Small intestine (tissue), 7 donors: ENCODE measurements around the gene ZDHHC7. TPM values are rescaled to one million over a fixed set of nuclear protein-coding genes. Genes with fewer than 3 reads are reported as not detected.

Source experiments
- DNase-seq, 2 donors: peaks; one replicate each; pipeline versions ENCODE4 v3.0.0 to v3.0.0-alpha.2; 2013
- FAIRE-seq: peaks from 2 replicates; lab custom pipeline; 2012; peaks lifted over from hg19 to GRCh38; lab: Jason Lieb, UNC
- H3K27ac ChIP-seq, 3 donors: one replicate each; pipeline ENCODE4 v1.5.1; 2013; ENCODE audit warnings: low read length in 2 of 3, mild to moderate bottlenecking in 2 of 3, control low read depth in 1 of 3, inconsistent platforms in 1 of 3, low read depth in 1 of 3, moderate library complexity in 1 of 3
- H3K27me3 ChIP-seq, 3 donors: one replicate each; pipeline ENCODE4 v1.6.1; 2013; ENCODE audit warnings: low read length in 3 of 3, inconsistent platforms in 1 of 3; ENCODE audit not compliant: control insufficient read depth in 3 of 3, insufficient read depth in 3 of 3
- H3K36me3 ChIP-seq, 3 donors: one replicate each; pipeline ENCODE4 v1.6.1; 2013; ENCODE audit warnings: low read length in 3 of 3, inconsistent platforms in 1 of 3, low read depth in 1 of 3, mild to moderate bottlenecking in 1 of 3, moderate library complexity in 1 of 3; ENCODE audit not compliant: control insufficient read depth in 3 of 3, insufficient read depth in 2 of 3
- H3K4me1 ChIP-seq, 3 donors: one replicate each; pipeline ENCODE4 v1.6.1; 2013; ENCODE audit warnings: low read length in 2 of 3, inconsistent platforms in 1 of 3, low read depth in 1 of 3, mild to moderate bottlenecking in 1 of 3, moderate library complexity in 1 of 3; ENCODE audit not compliant: control insufficient read depth in 3 of 3, insufficient read depth in 2 of 3
- H3K4me3 ChIP-seq, 3 donors: one replicate each; pipeline ENCODE4 v1.5.1; 2013; ENCODE audit warnings: low read length in 3 of 3, control low read depth in 1 of 3, inconsistent platforms in 1 of 3, low read depth in 1 of 3, mild to moderate bottlenecking in 1 of 3, moderate library complexity in 1 of 3
- H3K9me3 ChIP-seq, 2 donors: one replicate each; pipeline ENCODE4 v1.6.1; 2013; ENCODE audit warnings: low read depth in 1 of 2, low read length in 1 of 2; ENCODE audit not compliant: control insufficient read depth in 2 of 2, insufficient read depth in 1 of 2
- WGBS, 3 donors: extraction: QIAGEN DNeasy Blood & Tissue Kit; methylation state at CpG; one replicate each; pipeline ENCODE4 v1.1.7; 2013; 5-methylcytosine and 5-hydroxymethylcytosine counted together
- polyA plus RNA-seq, 4 donors: library from polyadenylated mRNA; stranded (reverse) in 3 of 4; unstranded in 1 of 4; fragments of 200-250 nt in 3 of 4; fragments of 120-200 nt in 1 of 4; gene quantifications; one replicate each; pipeline versions ENCODE4 v1.2.1 to v1.2.3, GENCODE V29; 2013
- donor health status: healthy with polysubstance abuse.
- donor health status: control.
- donor health status: control.
- donor health status: Bipolar disorder and iron deficiency.
- donor health status: healthy.

Gene ZDHHC7
- polyA plus RNA-seq, 4 donors, result 16.5 to 57.5 (median 27.2) TPM

DNA sequence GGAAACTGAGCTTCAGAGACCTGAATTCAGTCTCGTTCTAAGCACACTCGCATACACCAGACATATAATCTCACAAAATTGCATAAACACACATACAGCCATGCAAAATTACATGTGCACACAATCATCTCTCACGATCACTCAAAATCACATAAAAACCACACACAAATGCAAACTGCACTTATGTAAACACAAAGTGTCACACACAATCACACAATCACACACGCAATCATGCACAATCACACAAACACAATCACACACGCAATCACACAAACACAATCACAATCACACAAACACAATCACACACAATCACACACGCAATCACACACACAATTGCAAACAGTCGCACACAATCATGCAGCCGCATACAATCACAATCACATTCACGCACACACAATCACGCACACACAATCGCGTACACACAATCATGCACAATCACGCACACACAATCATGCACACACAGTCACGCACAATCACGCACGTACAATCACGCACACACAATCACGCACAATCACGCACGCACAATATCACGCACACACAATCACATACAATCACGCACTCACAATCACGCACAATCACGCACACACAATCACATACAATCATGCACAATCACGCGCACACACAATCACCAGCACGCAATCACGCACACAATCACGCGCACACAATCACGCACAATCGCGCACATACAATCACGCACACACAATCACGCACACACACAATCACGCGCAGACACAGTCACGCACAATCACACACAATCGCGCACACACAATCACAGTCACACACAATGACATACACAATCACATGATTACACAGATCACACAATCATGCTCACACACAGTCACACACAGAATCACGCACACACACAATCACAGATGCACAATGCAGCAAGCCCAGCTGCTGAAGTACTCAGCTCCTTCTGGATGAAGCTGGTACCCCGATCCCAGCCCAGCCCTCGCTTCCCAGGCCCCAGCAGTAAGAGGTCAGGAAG is 45.6 kb downstream of the ZDHHC7 start:
- 89 to 91% (median 90%) methylated on average over 42 to 43 of the region's 43 CpGs for WGBS, 3 donors
- H3K27me3 ChIP-seq, result no peaks in the 10 kb centered on the region
- H3K9me3 ChIP-seq, result no peaks in the 10 kb centered on the region
- DNase-seq, result no peak
- no peak overlapping the region for H3K4me3 ChIP-seq
- H3K27ac ChIP-seq, result no peak overlapping the region
- no peak for FAIRE-seq
- no peaks in the 10 kb centered on the region for H3K4me1 ChIP-seq
- H3K36me3 ChIP-seq, result no peaks in the 10 kb centered on the region

DNA sequence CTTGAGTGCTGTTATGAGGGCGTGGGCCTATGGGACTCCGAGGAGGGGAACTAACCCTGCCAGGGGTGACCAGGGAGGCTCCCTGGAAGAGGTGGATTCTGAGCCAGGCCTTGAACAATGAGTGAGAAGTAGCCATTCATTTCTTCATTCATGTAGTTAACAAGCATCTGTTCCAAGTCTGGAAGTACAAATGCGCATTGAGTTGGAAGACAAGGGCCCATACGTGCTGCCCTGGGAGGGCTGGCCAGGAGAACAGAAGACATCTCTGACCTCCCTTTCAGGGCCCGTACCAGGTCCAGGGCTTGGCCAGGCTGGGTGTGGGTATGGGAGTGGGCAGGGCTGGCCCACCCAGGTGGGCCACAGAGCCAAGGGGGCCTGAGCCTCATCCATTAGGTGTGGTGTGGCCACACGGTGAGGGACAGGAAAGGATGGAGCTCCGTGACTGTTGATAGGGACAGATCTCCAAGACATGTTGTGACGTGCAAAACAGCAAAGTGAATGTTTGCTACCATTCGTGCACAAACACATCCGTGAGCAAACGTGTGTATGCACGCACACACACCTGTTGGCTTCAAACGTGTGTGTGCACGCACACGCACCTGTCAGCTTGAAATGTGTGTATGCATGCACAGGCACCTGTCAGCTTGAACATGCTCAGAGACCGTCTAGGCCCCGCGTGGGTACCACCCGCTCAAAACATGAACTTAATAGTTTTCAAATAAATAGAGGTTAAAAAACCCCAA is 46.8 kb downstream of the ZDHHC7 start:
- WGBS, 3 donors, result 87 to 91% (median 91%) methylated on average over 19 of the region's 19 CpGs
- DNase-seq (no peak), FAIRE-seq (no peak)

DNA sequence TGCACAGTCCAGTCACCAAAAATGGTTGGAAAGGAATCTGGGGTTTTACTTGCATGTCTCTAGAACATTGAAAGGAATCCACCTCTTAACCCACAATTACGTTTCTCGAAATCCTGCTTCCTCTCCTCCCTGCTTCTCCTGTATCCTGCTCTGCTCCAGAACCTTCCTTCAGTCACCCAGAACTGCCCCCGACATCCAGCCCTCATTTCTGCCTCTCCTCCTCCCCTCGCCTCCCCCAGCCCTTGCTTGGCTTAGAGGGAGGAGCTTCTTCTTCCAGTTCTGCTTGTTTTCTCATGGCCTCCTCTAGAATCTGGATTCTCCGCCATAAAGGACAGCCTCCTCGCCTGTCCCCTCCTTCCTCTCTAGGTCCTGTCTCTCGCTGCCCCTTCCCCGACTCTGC is 48.3 kb downstream of the ZDHHC7 start:
- Histone ChIP-seq H3K9me3 (no peaks in the 10 kb centered on the region), H3K4me1 (no peaks in the 10 kb centered on the region), H3K27me3 (no peaks in the 10 kb centered on the region), H3K27ac (no peak overlapping the region), H3K36me3 (no peaks in the 10 kb centered on the region), H3K4me3 (no peak overlapping the region)
- FAIRE-seq (no peak), DNase-seq (no peak)
- WGBS, 3 donors, result 79 to 93% (median 87%) methylated on average over 7 to 8 of the region's 8 CpGs

More for the DNA sequence above, 46.8 kb downstream of the ZDHHC7 start:
- H3K9me3 ChIP-seq, result no peaks in the 10 kb centered on the region
- no peak overlapping the region for H3K27ac ChIP-seq
- no peaks in the 10 kb centered on the region for H3K36me3 ChIP-seq
- H3K27me3 ChIP-seq, result no peaks in the 10 kb centered on the region
- no peaks in the 10 kb centered on the region for H3K4me1 ChIP-seq
- H3K4me3 ChIP-seq, result no peak overlapping the region

DNA sequence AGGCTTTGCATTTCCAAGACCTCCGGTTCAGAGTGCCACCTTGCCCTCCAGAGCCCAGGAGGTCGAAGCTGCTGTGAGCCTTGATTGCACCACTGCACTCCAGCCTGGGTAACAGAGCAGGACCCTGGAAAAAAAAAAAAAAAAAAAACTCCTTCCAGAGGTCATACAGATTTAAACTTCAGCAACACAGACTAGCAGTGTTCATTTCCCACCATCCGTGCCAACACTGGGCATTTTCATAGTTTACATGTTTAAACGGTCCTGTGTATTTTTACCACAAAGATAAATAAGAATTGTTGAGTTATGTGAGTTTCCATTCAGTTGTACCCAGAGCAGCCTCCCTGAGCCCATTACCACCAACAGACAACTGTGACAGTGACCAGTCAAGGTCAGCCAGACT is 50.4 kb downstream of the ZDHHC7 start:
- no peaks in the 10 kb centered on the region for H3K9me3 ChIP-seq
- WGBS, 3 donors, result 76 to 89% (median 83%) methylated on average over 4 of the region's 4 CpGs
- DNase-seq, result no peak
- H3K27ac ChIP-seq, result no peak overlapping the region
- no peak overlapping the region for H3K4me3 ChIP-seq
- no peaks in the 10 kb centered on the region for H3K36me3 ChIP-seq
- no peaks in the 10 kb centered on the region for H3K27me3 ChIP-seq
- no peaks in the 10 kb centered on the region for H3K4me1 ChIP-seq
- no peak for FAIRE-seq

DNA sequence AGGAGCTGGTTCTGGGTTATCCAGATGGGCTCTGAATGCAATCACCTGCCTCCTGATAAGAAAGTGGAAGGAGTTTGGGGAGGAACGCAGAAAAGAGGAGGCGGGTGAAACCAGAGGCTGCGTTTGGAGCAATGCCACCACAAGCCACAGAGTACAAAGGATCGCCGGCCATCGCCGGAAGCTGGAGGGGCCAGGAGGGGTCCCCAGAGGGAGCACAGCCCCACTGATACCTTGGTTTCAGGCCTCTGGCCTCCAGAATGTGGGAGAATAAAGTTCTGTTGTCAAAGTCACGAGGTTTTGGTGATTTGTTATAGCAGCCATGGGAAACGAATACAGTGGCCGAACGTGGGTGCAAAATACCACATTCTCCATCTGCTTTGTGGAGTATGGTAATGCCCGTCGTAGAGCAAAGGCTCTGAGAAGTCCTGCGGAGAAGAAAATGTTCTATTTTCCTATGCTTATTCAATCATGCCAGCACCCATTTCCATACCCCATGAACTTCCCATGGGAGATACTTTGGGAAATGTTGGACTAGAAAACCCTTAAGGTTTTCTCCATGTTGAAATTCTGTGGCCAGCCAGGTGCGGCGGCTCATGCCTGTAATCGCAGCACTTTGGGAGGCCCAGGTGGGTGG is 51.4 kb downstream of the ZDHHC7 start:
- WGBS, 3 donors, result 60 to 78% (median 67%) methylated on average over 17 of the region's 17 CpGs
- Histone ChIP-seq H3K27ac (no peak overlapping the region), H3K4me3 (no peak overlapping the region), H3K9me3 (no peaks in the 10 kb centered on the region), H3K4me1 (no peaks in the 10 kb centered on the region), H3K27me3 (no peaks in the 10 kb centered on the region), H3K36me3 (no peaks in the 10 kb centered on the region)
- no peak for DNase-seq
- no peak for FAIRE-seq

DNA sequence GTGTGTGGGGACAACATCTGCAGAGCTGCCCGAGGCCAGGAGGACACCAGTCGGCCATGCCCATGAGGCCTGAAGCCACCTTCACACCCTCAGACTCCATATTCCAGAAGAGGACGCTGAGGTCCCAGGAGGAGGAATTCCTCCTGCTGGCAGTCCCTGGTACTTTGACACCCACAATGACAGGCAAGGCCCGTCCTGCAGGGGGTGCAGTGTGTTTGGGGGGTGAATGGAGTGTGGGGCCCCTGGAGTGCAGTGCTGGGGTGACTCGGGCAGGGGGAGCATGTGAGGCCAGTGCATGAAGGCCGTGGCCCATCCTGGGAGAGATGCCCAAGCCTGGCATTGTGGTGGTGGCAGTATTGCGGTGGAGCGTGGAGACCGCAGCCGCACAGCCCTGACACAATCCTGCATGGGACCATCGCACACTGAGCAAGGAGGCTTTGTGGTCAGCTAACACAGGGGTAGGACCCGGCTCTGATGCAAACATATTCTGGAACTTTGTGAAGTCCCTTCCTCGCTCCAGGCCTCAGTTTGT is 52.2 kb downstream of the ZDHHC7 start:
- H3K4me1 ChIP-seq, result no peaks in the 10 kb centered on the region
- no peaks in the 10 kb centered on the region for H3K27me3 ChIP-seq
- no peaks in the 10 kb centered on the region for H3K9me3 ChIP-seq
- H3K4me3 ChIP-seq, result no peak overlapping the region
- FAIRE-seq (no peak), DNase-seq (no peak)
- no peaks in the 10 kb centered on the region for H3K36me3 ChIP-seq
- 81 to 90% (median 88%) methylated on average over 13 of the region's 13 CpGs for WGBS, 3 donors
- no peak overlapping the region for H3K27ac ChIP-seq

DNA sequence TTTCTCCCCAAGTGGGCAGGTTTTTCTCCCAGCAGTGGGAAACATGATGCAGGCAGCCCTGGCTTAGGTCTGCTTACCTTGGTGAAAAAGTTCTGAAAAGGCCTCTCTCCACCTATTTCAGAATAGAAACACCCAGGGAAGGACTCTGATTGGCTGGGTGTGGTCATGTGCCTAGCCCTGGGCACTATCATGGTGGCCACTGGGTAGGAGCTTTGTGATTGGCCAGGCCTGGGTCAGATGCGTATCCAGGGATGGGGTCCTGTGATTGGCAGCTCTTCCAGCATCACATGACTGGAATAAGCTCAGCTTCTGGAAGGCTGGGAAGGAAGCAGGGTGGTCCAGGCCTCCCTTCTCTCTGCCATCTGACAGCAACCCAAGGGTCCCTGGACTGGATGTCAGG is 53.5 kb downstream of the ZDHHC7 start:
- no peak overlapping the region for H3K4me3 ChIP-seq
- peaks cover 0 to 13% (median 0%) of the 10 kb centered on the region in 3 donors for H3K4me1 ChIP-seq
- DNase-seq (no peak), FAIRE-seq (no peak)
- WGBS, 3 donors, result 80 to 100% (median 95%) methylated on average over 1 of the region's 1 CpG
- no peaks in the 10 kb centered on the region for H3K36me3 ChIP-seq
- no peaks in the 10 kb centered on the region for H3K27me3 ChIP-seq
- H3K27ac ChIP-seq, result no peak overlapping the region
- H3K9me3 ChIP-seq, result no peaks in the 10 kb centered on the region

DNA sequence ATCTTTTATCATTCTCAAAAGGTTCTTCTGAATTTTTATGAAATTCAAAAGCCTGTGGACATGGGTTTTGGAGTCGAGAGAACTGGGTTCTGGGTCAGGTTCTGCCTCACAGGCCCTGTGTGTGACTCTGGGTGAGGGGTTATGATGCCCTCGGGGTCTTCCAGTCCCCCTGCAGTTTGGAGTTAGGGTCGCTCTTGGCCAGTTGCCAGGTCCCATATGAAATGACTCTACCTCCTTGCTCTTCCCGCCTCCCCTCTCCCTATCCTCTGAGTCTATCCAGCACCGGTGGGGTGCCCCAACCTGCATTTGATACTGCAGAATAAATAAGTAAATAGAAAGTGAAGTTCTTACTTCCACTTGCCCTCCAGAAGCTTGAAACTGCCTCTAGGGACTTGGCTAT is 54.1 kb downstream of the ZDHHC7 start:
- FAIRE-seq (no peak), DNase-seq (no peak)
- H3K36me3 ChIP-seq, result no peaks in the 10 kb centered on the region
- H3K27me3 ChIP-seq, result no peaks in the 10 kb centered on the region
- H3K4me3 ChIP-seq, result no peak overlapping the region
- 89 to 94% (median 93%) methylated on average over 5 of the region's 5 CpGs for WGBS, 3 donors
- peaks cover 0 to 19% (median 0%) of the 10 kb centered on the region in 3 donors for H3K4me1 ChIP-seq
- H3K27ac ChIP-seq, result no peak overlapping the region
- H3K9me3 ChIP-seq, result no peaks in the 10 kb centered on the region
